SK-N-MC (cell line): Measurements from ENCODE around the gene NACAD.

Source experiments
- DNase-seq: peaks from one replicate; pipeline ENCODE4 v3.0.0-alpha.2; 2011; ENCODE audit warnings: low read depth, low spot score
- H3K27ac ChIP-seq: fragments of 200-600 bp; sonication (generic); 2 replicates; pipeline ENCODE4 v1.5.1; 2016; ENCODE audit warnings: mixed run types
- H3K36me3 ChIP-seq: fragments of 200-600 bp; sonication (generic); 2 replicates; pipeline ENCODE4 v1.6.1; 2017; ENCODE audit warnings: antibody characterized with exemption, low read length, mixed read lengths; ENCODE audit not compliant: insufficient read depth
- H3K4me3 ChIP-seq: fragments of 200-600 bp; sonication (generic); 2 replicates; pipeline ENCODE4 v1.5.1; 2016
- H3K9ac ChIP-seq: fragments of 200-600 bp; sonication (generic); 2 replicates; pipeline ENCODE4 v1.8.0; 2017; ENCODE audit warnings: mixed run types, mixed read lengths; ENCODE audit not compliant: insufficient read length
- H3K9me3 ChIP-seq: fragments of 200-600 bp; sonication (generic); 2 replicates; pipeline ENCODE4 v1.6.1; 2017; ENCODE audit warnings: low read depth, mild to moderate bottlenecking, antibody characterized with exemption, low read length, moderate library complexity, mixed read lengths
- EZH2 ChIP-seq: fragments of 200-600 bp; sonication (generic); IDR thresholded peaks from one replicate; pipeline ENCODE4 v1.6.1; 2017; ENCODE audit warnings: antibody characterized with exemption
- FOXP2 ChIP-seq: optimal IDR thresholded peaks from 2 replicates; pipeline ENCODE3; 2011; ENCODE audit warnings: mild to moderate bottlenecking, moderate library complexity; ENCODE audit not compliant: insufficient read depth; ENCODE audit errors: extremely low read length, control extremely low read depth
- POLR2AphosphoS5 ChIP-seq: IDR thresholded peaks from 2 replicates; pipeline ENCODE4 v1.6.1; 2012; ENCODE audit warnings: mild to moderate bottlenecking, low read depth, low read length, borderline replicate concordance

Gene NACAD

GRCh38 chr7:45055594-45056219 lies 33.1 kb downstream of the NACAD start:
- no peak for DNase-seq
- H3K27ac ChIP-seq: no peak overlapping the region
- peaks cover 7% of the 10 kb centered on the region; the same call in 1 of the 2 replicates for H3K36me3 ChIP-seq
- TF ChIP-seq POLR2AphosphoS5: no peak
- TF ChIP-seq EZH2: no peak
- no peak for TF ChIP-seq FOXP2
- H3K9me3 ChIP-seq: no peaks in the 10 kb centered on the region; the same call in 1 of the 2 replicates
- H3K4me3 ChIP-seq: no peak overlapping the region
- H3K9ac ChIP-seq: no peak overlapping the region

- Histone ChIP-seq H3K9ac (no peak overlapping the region), H3K27ac (no peak overlapping the region), H3K4me3 (no peak overlapping the region), H3K36me3 (peaks cover 7% of the 10 kb centered on the region; the same call in 1 of the 2 replicates), H3K9me3 (no peaks in the 10 kb centered on the region; the same call in 1 of the 2 replicates)
- TF ChIP-seq EZH2 (no peak), FOXP2 (no peak), POLR2AphosphoS5 (no peak)
- no peak for DNase-seq
These were observed 33.8 kb downstream of the NACAD start for GRCh38 chr7:45055016-45055415.

GRCh38 chr7:45054442-45054841 lies 34.3 kb downstream of the NACAD start:
- H3K27ac ChIP-seq: no peak overlapping the region
- no peak overlapping the region for H3K4me3 ChIP-seq
- H3K9me3 ChIP-seq: no peaks in the 10 kb centered on the region; the same call in 1 of the 2 replicates
- no peak overlapping the region for H3K9ac ChIP-seq
- DNase-seq: no peak
- TF ChIP-seq FOXP2: no peak
- TF ChIP-seq EZH2: no peak
- TF ChIP-seq POLR2AphosphoS5: no peak
- H3K36me3 ChIP-seq: peaks cover 7% of the 10 kb centered on the region; the same call in 1 of the 2 replicates

DNA sequence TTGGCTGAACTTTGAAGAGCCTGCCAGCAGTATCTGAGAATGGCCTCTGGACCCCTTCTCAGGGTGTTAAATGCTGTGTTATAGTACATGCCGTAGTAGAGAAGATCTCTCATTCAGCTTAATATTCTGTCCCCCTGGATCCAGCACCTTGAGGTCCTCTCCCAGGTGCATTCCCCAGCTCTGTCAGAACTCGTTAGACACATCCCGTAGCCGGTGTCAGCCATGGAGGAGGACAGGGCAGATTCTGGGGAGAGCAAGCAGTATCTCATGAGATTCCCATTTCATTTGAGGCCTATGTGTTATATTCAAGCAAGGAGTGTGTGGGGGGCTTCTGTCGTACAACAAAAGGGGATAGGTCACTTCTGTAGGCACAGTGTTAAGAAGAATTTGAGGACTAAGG lies 34.8 kb downstream of the NACAD start:
- TF ChIP-seq FOXP2 (no peak), EZH2 (no peak), POLR2AphosphoS5 (no peak)
- no peaks in the 10 kb centered on the region; the same call in 1 of the 2 replicates for H3K9me3 ChIP-seq
- no peak overlapping the region for H3K27ac ChIP-seq
- H3K9ac ChIP-seq: no peak overlapping the region
- peaks cover 7% of the 10 kb centered on the region; the same call in 1 of the 2 replicates for H3K36me3 ChIP-seq
- no peak for DNase-seq
- no peak overlapping the region for H3K4me3 ChIP-seq

DNA sequence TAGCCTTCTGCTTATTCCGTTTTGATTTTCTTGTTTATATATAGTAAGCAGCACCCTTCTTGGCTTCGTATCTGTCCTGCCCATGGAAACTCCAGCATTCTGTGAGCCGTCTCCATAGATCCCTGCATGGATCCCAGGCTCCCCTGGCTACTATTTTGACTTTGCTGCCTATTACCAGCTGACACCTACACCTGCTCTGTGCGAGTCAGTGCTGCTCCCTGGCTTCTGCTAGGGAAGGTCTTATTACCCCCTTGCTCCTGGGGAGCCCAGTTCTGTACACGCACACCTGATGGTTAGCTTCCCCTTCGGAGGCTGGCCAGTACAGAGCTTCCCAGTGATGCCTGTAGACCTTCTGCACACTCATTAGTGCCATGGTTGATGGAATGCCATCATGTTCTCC lies 35.4 kb downstream of the NACAD start:
- H3K9me3 ChIP-seq: no peaks in the 10 kb centered on the region; the same call in 1 of the 2 replicates
- peaks cover 7% of the 10 kb centered on the region; the same call in 1 of the 2 replicates for H3K36me3 ChIP-seq
- no peak overlapping the region for H3K27ac ChIP-seq
- no peak for TF ChIP-seq POLR2AphosphoS5
- TF ChIP-seq FOXP2: no peak
- no peak for TF ChIP-seq EZH2
- no peak overlapping the region for H3K4me3 ChIP-seq
- no peak overlapping the region for H3K9ac ChIP-seq
- DNase-seq: no peak

- Histone ChIP-seq H3K4me3 (no peak overlapping the region), H3K9ac (no peak overlapping the region), H3K9me3 (no peaks in the 10 kb centered on the region; the same call in 1 of the 2 replicates), H3K36me3 (peaks cover 7% of the 10 kb centered on the region; the same call in 1 of the 2 replicates), H3K27ac (no peak overlapping the region)
- DNase-seq: no peak
- TF ChIP-seq POLR2AphosphoS5: no peak
- no peak for TF ChIP-seq EZH2
- no peak for TF ChIP-seq FOXP2
These were observed 36.8 kb downstream of the NACAD start for GRCh38 chr7:45052011-45052410.

GRCh38 chr7:45050198-45050597 lies 38.6 kb downstream of the NACAD start:
- peaks cover 3% of the 10 kb centered on the region; the same call in 1 of the 2 replicates for H3K36me3 ChIP-seq

DNA sequence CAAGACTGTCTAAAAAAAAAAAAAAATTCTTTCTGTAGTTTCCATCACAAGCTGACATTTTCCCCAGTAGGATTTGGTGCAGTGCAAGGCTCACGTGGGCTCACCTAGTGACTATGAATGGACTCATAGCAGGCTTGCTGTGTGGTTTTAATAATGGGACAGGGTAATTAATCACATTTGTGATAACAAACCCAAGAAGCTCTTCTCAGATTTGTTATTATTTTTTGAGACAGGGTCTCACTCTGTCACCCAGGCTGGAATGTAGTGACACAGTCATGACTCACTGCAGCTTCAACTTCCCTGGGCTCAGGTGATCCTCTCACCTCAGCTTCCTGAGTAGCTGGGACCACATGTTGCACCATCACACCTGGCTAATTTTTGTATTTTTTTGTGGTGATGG lies 40.0 kb downstream of the NACAD start:
- peaks cover 3% of the 10 kb centered on the region; the same call in 1 of the 2 replicates for H3K36me3 ChIP-seq
- no peak for DNase-seq

More at GRCh38 chr7:45050198-45050597, 38.6 kb downstream of the NACAD start:
- TF ChIP-seq EZH2 (no peak), POLR2AphosphoS5 (no peak), FOXP2 (no peak)
- Histone ChIP-seq H3K9ac (no peak overlapping the region), H3K4me3 (no peak overlapping the region), H3K27ac (no peak overlapping the region), H3K9me3 (no peaks in the 10 kb centered on the region)
- no peak for DNase-seq

More for the DNA sequence above, 40.0 kb downstream of the NACAD start:
- TF ChIP-seq EZH2: no peak
- no peak for TF ChIP-seq FOXP2
- no peak for TF ChIP-seq POLR2AphosphoS5
- no peak overlapping the region for H3K9ac ChIP-seq
- no peak overlapping the region for H3K27ac ChIP-seq
- H3K4me3 ChIP-seq: no peak overlapping the region
- H3K9me3 ChIP-seq: no peaks in the 10 kb centered on the region
